AG09319 (cell line): ENCODE results near the gene OGDH.

Experiments
- DNase-seq: peaks from one replicate; pipeline ENCODE4 v3.0.0-alpha.2; 2010; ENCODE audit warnings: low read depth; ENCODE audit errors: extremely low read depth
- CTCF ChIP-seq: IDR thresholded peaks from 2 replicates; pipeline ENCODE4 v1.5.1; 2011; ENCODE audit warnings: low read depth, mild to moderate bottlenecking, inconsistent platforms, low read length, moderate library complexity

OGDH gene

GRCh38 chr7:44652535-44652934 is 46.1 kb downstream of the OGDH start:
- no peak for TF ChIP-seq CTCF
- no peak for DNase-seq

GRCh38 chr7:44654255-44654796 is 47.9 kb downstream of the OGDH start:
- no peak for TF ChIP-seq CTCF
- no peak for DNase-seq

GRCh38 chr7:44655341-44655740 is 48.9 kb downstream of the OGDH start:
- no peak for DNase-seq
- TF ChIP-seq CTCF: no peak

- no peak for TF ChIP-seq CTCF
- DNase-seq: no peak
Measured at GRCh38 chr7:44658979-44659378, 52.6 kb downstream of the OGDH start.

GRCh38 chr7:44661233-44661632 is 54.8 kb downstream of the OGDH start:
- no peak for TF ChIP-seq CTCF
- DNase-seq: no peak

- TF ChIP-seq CTCF: no peak
- DNase-seq: no peak
Measured at GRCh38 chr7:44664780-44665461, 58.5 kb downstream of the OGDH start.

- no peak for TF ChIP-seq CTCF
Measured at GRCh38 chr7:44665531-44666213, 59.2 kb downstream of the OGDH start.

More at GRCh38 chr7:44665531-44666213, 59.2 kb downstream of the OGDH start:
- DNase-seq: peak; percentile 22
